ENCODE results near the gene NELL1.
"Not testable (repeated sequence)": the region's sequence is repeated elsewhere in the genome, so short reads cannot be mapped to it uniquely, and the experiment has no call there.

Gene NELL1

DNA sequence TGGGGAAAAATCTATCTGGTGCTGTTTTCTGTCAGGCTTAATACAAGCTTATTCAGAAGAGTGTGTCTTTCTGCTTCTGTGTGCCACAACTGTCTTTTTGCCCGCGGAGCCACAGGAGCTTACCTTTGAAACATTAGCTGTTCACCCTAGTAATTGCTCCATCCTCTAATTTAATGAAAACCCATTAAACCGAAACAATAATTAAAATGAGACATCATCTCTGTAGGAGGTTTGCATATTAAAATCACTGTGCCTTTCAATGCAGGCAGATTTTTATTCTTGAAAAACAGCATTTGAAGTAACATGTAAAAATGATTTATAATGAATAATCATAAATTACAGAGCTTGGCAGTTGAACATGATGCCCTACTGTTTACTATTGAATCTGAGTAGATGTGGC, 102.3 kb downstream of the NELL1 start:
- DNase-seq, result no peak

DNA sequence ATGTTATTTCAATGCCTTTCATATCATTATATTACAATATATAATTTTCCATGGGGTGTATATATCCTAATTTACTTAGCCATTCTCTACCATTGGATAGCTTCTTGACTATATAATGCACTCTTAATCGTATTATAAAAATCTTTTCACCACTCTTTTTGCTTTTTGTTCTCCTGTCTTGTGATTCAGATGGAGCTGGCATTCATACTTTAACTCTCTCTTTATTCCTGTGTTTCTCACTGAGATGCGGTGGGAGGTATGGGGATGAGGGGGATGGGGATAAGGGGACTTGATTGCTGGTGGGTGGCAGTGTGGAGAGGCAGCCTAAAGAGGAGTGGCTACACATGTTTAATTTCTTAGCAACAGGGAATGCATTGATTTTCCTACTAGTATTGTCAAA, 105.9 kb downstream of the NELL1 start:
- no peak for DNase-seq

DNA sequence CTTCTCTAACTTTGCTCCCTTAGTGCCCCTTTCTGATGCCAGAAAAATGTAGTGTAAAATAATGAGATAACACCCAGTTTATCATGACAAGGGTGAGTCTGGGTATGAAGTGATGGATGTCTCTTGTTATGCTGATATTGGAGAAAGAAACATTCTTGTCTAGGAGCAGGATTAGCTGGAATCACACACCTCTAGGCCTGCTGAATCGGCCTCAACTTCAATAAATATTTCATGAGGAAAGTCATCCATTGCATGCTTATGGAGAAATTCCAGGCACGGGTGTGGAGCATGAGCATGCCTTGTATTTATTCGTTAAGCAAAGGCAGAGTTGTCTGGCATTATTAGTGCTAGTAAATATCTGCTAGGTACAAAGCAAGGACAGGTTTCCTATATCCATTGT, 113.4 kb downstream of the NELL1 start:
- no peak for DNase-seq

DNA sequence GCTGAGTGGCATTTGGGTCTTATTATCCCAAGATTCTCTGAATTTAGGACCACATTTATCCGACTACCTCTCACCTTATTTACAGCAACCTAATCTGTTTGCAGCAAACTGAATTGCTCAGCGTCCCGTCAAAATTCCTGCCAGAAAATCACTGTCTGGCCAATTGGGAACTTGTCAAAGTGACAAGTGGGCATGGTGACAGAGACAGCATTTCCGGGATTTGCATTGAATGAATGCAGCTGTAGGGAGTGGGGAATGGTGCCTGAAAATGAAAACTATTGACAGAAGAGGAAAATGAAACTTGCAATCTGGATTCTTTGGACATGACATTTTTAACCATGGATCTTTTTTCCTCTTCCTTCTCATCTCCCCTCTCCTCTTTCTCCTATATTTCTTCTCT, 113.8 kb downstream of the NELL1 start:
- DNase-seq, result no peak

DNA sequence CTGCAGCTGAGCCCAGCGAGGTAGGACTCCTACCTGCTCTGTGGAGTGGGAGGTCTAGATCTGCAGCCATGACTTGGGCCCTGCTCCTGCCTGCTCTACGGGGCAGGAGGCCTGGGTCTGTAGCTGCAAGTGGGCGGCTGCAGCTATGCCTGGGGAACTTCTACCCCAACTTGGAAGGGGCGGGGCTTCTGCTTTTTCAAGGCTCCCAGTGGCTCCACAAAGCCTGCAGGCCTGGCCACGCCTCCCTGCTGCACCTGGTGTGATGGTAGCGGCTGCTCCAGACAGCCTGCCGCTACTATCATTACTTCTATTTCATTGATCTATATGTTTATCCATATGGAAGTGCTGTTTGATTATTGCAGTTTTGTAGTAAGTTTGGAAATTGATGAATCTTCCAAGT, 121.2 kb downstream of the NELL1 start:
- DNase-seq, result no peak

- DNase-seq, result no peak
Measured at GRCh38 chr11:20795005-20795404, 125.6 kb downstream of the NELL1 start.

DNA sequence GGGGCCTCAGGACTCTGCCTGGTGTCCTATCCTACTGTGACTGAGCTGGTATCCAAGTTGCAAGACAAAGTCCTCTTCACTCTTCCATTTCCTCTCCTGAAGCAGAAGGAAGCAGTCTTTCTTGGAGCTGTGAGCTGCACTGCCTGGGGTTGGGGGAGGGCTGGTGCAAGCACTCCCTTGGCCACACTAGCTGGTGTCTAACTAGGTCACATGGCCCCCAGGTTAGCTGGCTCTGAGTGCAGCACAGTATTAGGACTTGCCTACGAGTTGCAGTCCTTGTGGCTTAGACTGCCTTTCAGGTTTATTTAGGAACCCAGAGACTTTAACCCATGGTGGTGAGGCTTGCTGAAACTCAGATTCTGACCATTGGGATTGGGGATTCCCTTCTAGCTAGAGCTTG, 138.9 kb downstream of the NELL1 start:
- no peak for DNase-seq

- DNase-seq, result no peak
Measured at GRCh38 chr11:20821046-20821445, 151.7 kb downstream of the NELL1 start.

GRCh38 chr11:20821470-20821869, 152.1 kb downstream of the NELL1 start:
- no peak for DNase-seq

DNA sequence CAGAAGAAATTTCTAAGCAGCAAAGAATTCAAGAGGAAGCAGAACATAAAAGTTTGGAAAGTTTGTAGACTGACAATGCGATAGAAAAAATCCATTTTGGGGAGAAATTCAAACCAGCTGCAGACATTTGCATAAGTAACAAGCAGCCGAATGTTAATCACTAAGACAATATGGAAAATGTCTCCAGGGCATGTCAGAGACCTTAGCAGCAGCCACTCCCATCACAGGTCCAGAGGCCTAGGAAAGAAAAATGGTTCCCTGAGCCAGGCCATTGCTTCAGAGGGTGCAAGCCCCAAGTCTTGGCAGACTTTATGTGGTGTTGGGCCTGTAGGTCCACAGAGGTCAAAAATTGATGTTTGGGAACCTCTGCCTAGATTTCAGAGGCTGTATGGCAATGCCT, 155.4 kb downstream of the NELL1 start:
- no peak for DNase-seq

DNA sequence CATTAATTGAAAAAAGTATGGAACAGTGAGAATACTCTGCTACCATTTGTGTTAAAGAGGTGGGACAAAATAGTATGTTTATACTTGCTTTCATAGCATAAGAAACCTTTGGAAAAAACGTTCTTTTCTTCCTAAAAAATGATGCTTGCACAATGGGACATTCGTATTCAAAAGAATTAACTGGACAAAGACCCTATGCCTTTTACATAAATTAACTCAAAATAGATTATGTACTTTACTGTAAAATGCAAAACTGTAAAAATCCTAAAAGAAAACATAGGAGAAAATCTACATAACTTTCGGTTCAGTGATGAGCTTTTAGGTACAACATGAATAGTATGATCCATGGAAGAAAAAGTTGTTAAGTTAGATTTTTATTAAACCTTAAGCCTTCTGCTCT, 166.2 kb downstream of the NELL1 start:
- DNase-seq, result no peak

DNA sequence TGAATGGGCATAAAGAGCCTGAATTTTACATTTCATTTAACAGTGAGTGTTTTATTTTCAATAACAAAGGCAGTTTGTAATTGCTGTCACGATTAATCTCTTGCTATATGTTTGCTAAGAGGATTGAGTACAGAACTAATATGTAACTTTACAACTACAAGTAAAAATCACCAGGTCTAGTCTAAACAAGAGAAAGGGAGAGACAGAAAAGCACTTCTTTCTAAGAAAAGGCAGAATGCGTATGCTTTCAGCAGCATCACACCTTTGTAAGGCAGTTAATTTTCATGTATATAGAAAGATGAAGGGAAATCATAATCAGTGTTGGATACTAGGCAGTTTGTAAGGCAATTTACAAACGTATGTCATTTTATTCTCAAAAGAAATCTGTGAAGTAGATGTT, 169.8 kb downstream of the NELL1 start:
- no peak for DNase-seq

GRCh38 chr11:20840341-20840740, 171.0 kb downstream of the NELL1 start:
- no peak for DNase-seq

GRCh38 chr11:20844216-20844615, 174.8 kb downstream of the NELL1 start:
- DNase-seq, result no peak

GRCh38 chr11:20844630-20845029, 175.2 kb downstream of the NELL1 start:
- no peak for DNase-seq

DNA sequence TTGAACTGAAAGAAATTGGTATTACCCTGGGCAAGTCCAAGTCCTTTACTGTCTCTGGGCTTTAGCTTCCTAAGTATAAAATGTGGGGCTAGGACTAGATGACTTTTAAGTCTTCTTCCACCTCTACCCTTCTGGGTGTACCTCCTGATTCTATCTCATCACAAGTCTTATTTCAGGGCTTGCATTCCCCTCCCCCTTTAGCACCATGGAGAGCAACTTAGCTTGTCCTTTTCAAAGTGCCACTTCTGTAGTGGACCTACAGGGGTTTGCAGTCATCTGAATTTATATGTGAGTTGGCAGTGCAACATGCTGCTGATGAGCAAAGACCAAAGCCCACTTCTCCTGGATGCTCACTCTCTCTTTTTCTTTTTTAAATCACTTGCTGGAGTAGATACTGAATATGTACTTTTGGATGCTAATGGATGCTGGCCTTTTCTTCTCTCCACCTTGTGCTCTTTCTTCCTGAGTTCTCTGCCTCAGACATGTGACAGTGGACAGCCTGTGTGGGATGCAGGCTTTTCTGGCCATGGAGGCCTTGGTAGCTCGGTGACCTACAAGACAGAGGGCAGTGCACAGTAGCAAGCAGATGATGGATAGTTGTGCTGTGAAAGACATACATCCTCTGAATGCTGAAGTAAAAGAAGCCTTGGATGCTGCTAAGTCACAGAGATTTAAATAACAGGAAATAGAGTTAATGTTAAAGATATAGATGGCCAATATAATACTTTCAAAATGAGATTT, 185.0 kb downstream of the NELL1 start:
- DNase-seq, result no peak

GRCh38 chr11:20861322-20861721, 191.9 kb downstream of the NELL1 start:
- DNase-seq, result no peak

- not testable (repeated sequence) for DNase-seq
Measured at GRCh38 chr11:20862263-20862662, 192.9 kb downstream of the NELL1 start.

DNA sequence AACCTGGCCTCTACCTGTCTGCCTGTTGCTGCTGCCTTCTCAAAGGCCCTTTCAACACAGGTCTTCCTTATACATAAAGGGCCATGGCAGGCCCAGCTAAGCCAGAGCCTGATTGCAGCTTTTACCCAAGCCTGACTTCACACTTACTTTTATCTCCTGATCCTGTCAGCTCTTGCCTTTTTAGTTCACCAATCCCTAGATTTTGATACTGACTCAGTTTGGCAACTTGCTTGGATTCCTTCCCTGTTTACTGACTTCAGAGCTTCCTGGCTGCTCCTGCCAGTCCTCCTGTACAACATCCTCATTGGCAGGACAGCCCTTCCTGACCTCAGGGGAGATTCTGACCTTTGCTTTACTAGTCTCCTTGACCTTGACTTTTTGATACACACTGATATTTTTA, 195.2 kb downstream of the NELL1 start:
- no peak for DNase-seq

- no peak for DNase-seq
Measured at GRCh38 chr11:20865161-20865560, 195.8 kb downstream of the NELL1 start.

- no peak for DNase-seq
Measured at GRCh38 chr11:20869123-20869522, 199.7 kb downstream of the NELL1 start.

DNA sequence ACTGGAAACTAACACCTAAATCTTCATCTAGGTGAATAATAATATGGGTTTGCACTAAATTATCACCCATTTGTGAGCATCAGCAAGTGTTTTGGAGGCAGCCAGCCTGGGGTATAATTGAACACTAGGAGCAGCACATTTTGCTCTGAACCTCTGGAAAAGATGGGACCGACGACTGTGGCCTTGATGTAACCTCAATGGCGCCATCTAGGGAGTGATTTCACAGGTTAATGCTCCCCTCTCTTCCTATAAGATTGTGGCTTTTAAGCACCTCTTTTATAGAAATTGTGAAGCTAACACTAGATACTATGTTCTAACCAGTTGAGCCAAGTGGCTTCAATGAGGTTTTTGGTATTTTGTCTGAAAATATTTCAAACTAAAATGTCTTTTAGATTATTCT, 203.7 kb downstream of the NELL1 start:
- DNase-seq, result no peak

GRCh38 chr11:20874358-20874757, 205.0 kb downstream of the NELL1 start:
- no peak for DNase-seq

- no peak for DNase-seq
Measured at GRCh38 chr11:20875889-20876288, 206.5 kb downstream of the NELL1 start.

DNA sequence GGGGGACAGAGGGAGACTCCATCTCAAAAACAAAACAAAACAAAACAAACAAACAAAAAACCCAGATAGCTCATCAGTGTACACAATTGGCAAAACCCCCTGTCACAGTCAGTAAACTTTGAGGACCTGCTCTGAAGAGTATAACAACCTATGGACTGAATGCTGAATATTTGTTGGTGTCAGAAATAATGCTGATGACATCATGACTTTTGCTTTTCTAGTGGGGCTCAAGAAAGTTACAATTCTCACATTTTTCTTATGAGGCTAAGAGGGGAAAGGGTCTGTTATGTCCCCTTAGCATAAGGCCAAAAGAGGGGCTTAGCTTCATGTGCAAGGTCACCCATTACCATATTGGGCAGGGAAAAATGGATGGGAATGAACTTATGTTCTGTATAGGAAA, 207.4 kb downstream of the NELL1 start:
- DNase-seq, result no peak

DNA sequence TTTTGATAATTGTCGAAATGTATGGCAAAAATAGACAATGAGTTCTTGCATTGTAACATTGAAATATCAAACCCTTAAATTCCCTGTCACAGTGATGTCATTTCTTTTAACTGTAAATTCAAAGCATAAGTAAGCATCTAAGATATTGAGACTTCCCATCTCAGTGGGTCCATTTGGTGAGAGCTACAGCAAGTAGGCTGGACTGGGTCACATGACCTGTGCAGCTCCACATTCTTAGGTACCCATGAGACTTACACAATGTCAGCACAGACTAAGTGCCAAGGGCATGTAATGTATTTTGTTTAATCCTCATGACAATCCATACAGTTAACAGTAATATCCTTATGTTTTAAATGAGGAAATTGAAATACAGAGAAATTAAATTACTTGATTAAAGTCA, 210.7 kb downstream of the NELL1 start:
- DNase-seq, result no peak
